Neural cell (in vitro differentiated cells): ENCODE measurements around the gene SHISA5. TPM values are rescaled to one million over a fixed set of nuclear protein-coding genes. Genes with fewer than 3 reads are reported as not detected.

Experiments used
- H2AFZ ChIP-seq: fragments of 200-600, 300-800 bp; sonication (generic), shearing (Covaris generic); 2 replicates; pipeline ENCODE4 v1.6.0; 2014; ENCODE audit warnings: low read depth, mild to moderate bottlenecking, antibody characterized with exemption, low read length, moderate library complexity
- H3F3A ChIP-seq: fragments of 200-600 bp; shearing (Covaris generic); 2 replicates; pipeline ENCODE4 v1.6.1; 2016; ENCODE audit warnings: mild to moderate bottlenecking, moderate library complexity, mixed read lengths, antibody characterized with exemption, low read length; ENCODE audit not compliant: insufficient read depth, poor library complexity, severe bottlenecking
- H3K27ac ChIP-seq: fragments of 200-600, 300-800 bp; sonication (generic), shearing (Covaris generic); 2 replicates; pipeline ENCODE4 v1.5.1; 2014; ENCODE audit warnings: mild to moderate bottlenecking, low read length, moderate library complexity
- H3K27me3 ChIP-seq: fragments of 300-800, 200-600 bp; sonication (generic), shearing (Covaris generic); 2 replicates; pipeline ENCODE4 v1.6.0; 2014; ENCODE audit warnings: mild to moderate bottlenecking, low read depth, low read length, moderate library complexity; ENCODE audit not compliant: insufficient read depth
- H3K36me3 ChIP-seq: fragments of 300-800, 200-600 bp; sonication (generic), shearing (Covaris generic); 2 replicates; pipeline ENCODE4 v1.5.1; 2014; ENCODE audit warnings: mild to moderate bottlenecking, antibody characterized with exemption, low read length, moderate library complexity; ENCODE audit not compliant: insufficient read depth
- H3K4me2 ChIP-seq: fragments of 300-800, 200-600 bp; sonication (generic), shearing (Covaris generic); 2 replicates; pipeline ENCODE4 v1.6.0; 2014; ENCODE audit warnings: mild to moderate bottlenecking, low read length
- H3K4me3 ChIP-seq: fragments of 300-800, 200-600 bp; sonication (generic), shearing (Covaris generic); 2 replicates; pipeline ENCODE4 v1.5.1; 2014; ENCODE audit warnings: mild to moderate bottlenecking, low read length, moderate library complexity
- H3K79me2 ChIP-seq: fragments of 200-600 bp; shearing (Covaris generic); replicated peaks from 2 replicates; pipeline ENCODE4 v1.6.0; 2014; ENCODE audit warnings: mild to moderate bottlenecking, low read length, moderate library complexity; ENCODE audit not compliant: insufficient read depth
- H3K9ac ChIP-seq: fragments of 300-800, 200-600 bp; sonication (generic), shearing (Covaris generic); 2 replicates; pipeline ENCODE4 v1.6.1; 2016; ENCODE audit warnings: mild to moderate bottlenecking, low read length, mixed read lengths
- H3K9me2 ChIP-seq: fragments of 200-600 bp; shearing (Covaris generic); 2 replicates; pipeline ENCODE4 v1.6.1; 2016; ENCODE audit warnings: mild to moderate bottlenecking, low read length, mixed read lengths; ENCODE audit not compliant: insufficient read depth
- H3K9me3 ChIP-seq: fragments of 200-600, 300-800 bp; sonication (generic), shearing (Covaris generic); 2 replicates; pipeline ENCODE4 v1.6.1; 2016; ENCODE audit warnings: mild to moderate bottlenecking, mixed run types, low read length, moderate library complexity, mixed read lengths
- H4K20me1 ChIP-seq: fragments of 200-600 bp; shearing (Covaris generic); 2 replicates; pipeline ENCODE4 v1.6.1; 2016; ENCODE audit warnings: mild to moderate bottlenecking, mixed run types; ENCODE audit not compliant: insufficient read depth
- CTCF ChIP-seq: fragments of 450-650 bp; IDR thresholded peaks from 2 replicates; pipeline ENCODE4 v1.5.1; 2014; ENCODE audit warnings: antibody characterized with exemption, mild to moderate bottlenecking, moderate library complexity; ENCODE audit not compliant: poor library complexity, severe bottlenecking
- EP300 ChIP-seq: fragments of 450-650 bp; conservative IDR thresholded peaks from 2 replicates; pipeline ENCODE4 v1.6.1; 2014; ENCODE audit warnings: antibody characterized with exemption, mild to moderate bottlenecking, moderate library complexity; ENCODE audit not compliant: poor library complexity, severe bottlenecking
- EZH2 ChIP-seq: fragments of 200-600, 300-800 bp; shearing (Covaris generic), sonication (generic); IDR thresholded peaks from 2 replicates; pipeline ENCODE4 v1.6.1; 2014; ENCODE audit warnings: antibody characterized with exemption, low read length, borderline replicate concordance, mild to moderate bottlenecking; ENCODE audit not compliant: insufficient read depth, poor library complexity, severe bottlenecking
- MXI1 ChIP-seq: fragments of 450-650 bp; conservative IDR thresholded peaks from 2 replicates; pipeline ENCODE4 v1.6.1; 2014; ENCODE audit warnings: antibody characterized with exemption, mild to moderate bottlenecking; ENCODE audit not compliant: poor library complexity, severe bottlenecking
- POLR2AphosphoS5 ChIP-seq: IDR thresholded peaks from 2 replicates; pipeline ENCODE4 v1.6.1; 2012
- RAD21 ChIP-seq: fragments of 450-650 bp; conservative IDR thresholded peaks from 2 replicates; pipeline ENCODE4 v1.6.1; 2014; ENCODE audit warnings: antibody characterized with exemption, mild to moderate bottlenecking, moderate library complexity
- REST ChIP-seq: IDR thresholded peaks from 2 replicates; pipeline ENCODE4 v1.6.1; 2012; ENCODE audit warnings: borderline replicate concordance
- SMC3 ChIP-seq: fragments of 450-650 bp; conservative IDR thresholded peaks from 2 replicates; pipeline ENCODE4 v1.6.1; 2014; ENCODE audit warnings: antibody characterized with exemption, mild to moderate bottlenecking, moderate library complexity; ENCODE audit not compliant: poor library complexity
- polyA plus RNA-seq: library from polyadenylated mRNA; depleted of rRNA; stranded (reverse); fragments of >200 nt; gene quantifications from 2 replicates; pipeline ENCODE4 v1.2.3, GENCODE V29; 2014

SHISA5 gene
- polyA plus RNA-seq, 1 donor from 2014 or later: 121 TPM

GRCh38 chr3:48524970-48525369, 21.0 kb upstream of the SHISA5 start:
- Histone ChIP-seq H3K79me2 (no peaks in the 10 kb centered on the region), H2AFZ (no peak overlapping the region), H3F3A (no peaks in the 10 kb centered on the region), H3K4me3 (no peak overlapping the region), H3K27ac (no peak overlapping the region), H4K20me1 (no peaks in the 10 kb centered on the region), H3K4me2 (no peak overlapping the region), H3K27me3 (no peaks in the 10 kb centered on the region), H3K9ac (no peak overlapping the region), H3K9me2 (no peaks in the 10 kb centered on the region), H3K36me3 (no peaks in the 10 kb centered on the region), H3K9me3 (no peaks in the 10 kb centered on the region)
- no peak for TF ChIP-seq REST
- no peak for TF ChIP-seq EZH2
- TF ChIP-seq POLR2AphosphoS5: no peak
- TF ChIP-seq MXI1: no peak
- no peak for TF ChIP-seq RAD21
- no peak for TF ChIP-seq SMC3
- TF ChIP-seq EP300: no peak

DNA sequence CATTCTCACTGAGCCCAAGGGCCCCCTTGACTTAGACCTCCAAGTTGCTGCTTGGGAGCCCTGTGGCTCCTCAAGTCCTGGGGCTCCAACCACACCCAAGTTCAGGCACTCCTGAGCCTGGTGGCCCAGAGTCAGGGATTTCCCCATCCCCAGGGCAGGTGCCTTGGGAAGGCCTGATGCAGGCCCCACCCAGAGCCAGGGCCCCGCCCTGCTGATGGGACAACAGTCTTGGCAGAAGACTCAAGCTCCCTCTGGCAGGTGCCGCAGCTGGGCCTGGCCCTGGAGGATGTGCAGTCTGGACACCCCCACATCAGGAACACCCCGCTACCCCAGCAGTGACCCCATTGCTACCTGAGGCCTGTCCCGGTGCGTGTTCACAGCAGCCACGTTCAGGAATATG, 17.7 kb upstream of the SHISA5 start:
- no peaks in the 10 kb centered on the region for H3K79me2 ChIP-seq
- H4K20me1 ChIP-seq: no peaks in the 10 kb centered on the region
- H3K9ac ChIP-seq: no peak overlapping the region
- no peak overlapping the region for H3K27ac ChIP-seq
- no peaks in the 10 kb centered on the region for H3K36me3 ChIP-seq
- no peaks in the 10 kb centered on the region for H3K9me3 ChIP-seq
- H2AFZ ChIP-seq: no peak overlapping the region
- H3K9me2 ChIP-seq: no peaks in the 10 kb centered on the region
- no peak overlapping the region for H3K4me3 ChIP-seq
- no peaks in the 10 kb centered on the region for H3F3A ChIP-seq
- H3K4me2 ChIP-seq: no peak overlapping the region
- no peak for TF ChIP-seq EZH2
- TF ChIP-seq SMC3: no peak
- TF ChIP-seq REST: no peak
- TF ChIP-seq CTCF: no peak
- TF ChIP-seq EP300: no peak
- no peaks in the 10 kb centered on the region for H3K27me3 ChIP-seq
